ENCODE results near the gene DNAJC30. TPM values are rescaled to one million over a fixed set of nuclear protein-coding genes. Genes with fewer than 3 reads are reported as not detected.

The DNAJC30 gene
- total and polyA plus RNA-seq, 9 donors = 7.1 to 16.1 (median 12.6) TPM

DNA sequence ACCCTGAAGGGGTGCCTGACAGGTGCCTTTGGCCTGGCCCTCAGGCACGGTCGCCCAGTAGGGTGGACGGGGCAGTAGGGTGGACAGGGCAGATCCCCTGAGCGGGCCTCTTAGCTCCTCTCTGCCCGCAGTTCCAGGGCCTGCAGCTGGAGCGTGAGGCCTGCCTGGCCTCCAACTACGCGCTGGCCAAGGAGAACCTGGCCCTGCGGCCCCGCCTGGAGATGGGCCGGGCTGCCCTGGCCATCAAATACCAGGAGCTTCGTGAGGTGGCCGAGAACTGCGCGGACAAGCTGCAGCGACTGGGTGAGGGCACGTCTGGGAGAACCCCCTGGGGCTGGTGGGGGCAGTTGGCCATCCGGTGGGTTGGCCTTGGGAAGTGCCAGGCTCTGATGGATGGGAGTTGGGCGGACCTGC lies 14.0 kb downstream of the DNAJC30 start:
- TF ChIP-seq POLR2A (IDR thresholded peaks at IDR 0.05) (no peak), EP300 (IDR thresholded peaks at IDR 0.05) (no peak)
- TF ChIP-seq, protein P1, sequence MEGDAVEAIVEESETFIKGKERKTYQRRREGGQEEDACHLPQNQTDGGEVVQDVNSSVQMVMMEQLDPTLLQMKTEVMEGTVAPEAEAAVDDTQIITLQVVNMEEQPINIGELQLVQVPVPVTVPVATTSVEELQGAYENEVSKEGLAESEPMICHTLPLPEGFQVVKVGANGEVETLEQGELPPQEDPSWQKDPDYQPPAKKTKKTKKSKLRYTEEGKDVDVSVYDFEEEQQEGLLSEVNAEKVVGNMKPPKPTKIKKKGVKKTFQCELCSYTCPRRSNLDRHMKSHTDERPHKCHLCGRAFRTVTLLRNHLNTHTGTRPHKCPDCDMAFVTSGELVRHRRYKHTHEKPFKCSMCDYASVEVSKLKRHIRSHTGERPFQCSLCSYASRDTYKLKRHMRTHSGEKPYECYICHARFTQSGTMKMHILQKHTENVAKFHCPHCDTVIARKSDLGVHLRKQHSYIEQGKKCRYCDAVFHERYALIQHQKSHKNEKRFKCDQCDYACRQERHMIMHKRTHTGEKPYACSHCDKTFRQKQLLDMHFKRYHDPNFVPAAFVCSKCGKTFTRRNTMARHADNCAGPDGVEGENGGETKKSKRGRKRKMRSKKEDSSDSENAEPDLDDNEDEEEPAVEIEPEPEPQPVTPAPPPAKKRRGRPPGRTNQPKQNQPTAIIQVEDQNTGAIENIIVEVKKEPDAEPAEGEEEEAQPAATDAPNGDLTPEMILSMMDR (IDR thresholded peaks at IDR 0.05) = no peak
- Histone ChIP-seq H3K27me3 (no peaks in the 10 kb centered on the region), H3K4me1 (ENCODE audit: insufficient read depth) (peaks cover 8% of the 10 kb centered on the region), H3K36me3 (no peaks in the 10 kb centered on the region), H3K9me3 (no peaks in the 10 kb centered on the region), H3K27ac (no peak overlapping the region), H3K4me3 (no peak overlapping the region)
- DNase-seq = no peak
- intact Hi-C loops (cut with DNase I) = loop anchor here in 3 of 4 donors (10.0 kb wide), 2 partner anchors 56 to 64 kb away; no protein-coding TSS in a partner anchor
- 67 to 70% (median 68%) methylated on average over 19 of the region's 19 CpGs for WGBS, 3 donors

DNA sequence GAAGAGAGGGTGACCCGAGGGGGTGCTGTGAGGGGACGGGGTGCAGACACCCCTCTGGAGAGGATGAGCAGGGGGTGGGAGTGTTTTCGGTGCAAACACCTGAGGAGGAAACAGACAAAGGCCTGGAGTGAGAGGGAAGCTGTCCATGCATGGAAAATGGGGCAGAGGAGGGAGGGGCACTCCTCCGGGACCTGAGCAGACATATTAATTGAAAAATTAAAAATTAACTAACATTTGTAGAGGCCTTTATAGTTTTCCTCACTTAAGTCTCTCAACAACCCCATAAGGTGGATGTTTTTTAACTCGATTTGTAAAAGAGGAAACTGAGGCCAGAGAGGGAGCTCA lies 14.4 kb downstream of the DNAJC30 start:
- no peaks in the 10 kb centered on the region for H3K36me3 ChIP-seq
- DNase-seq = no peak
- no peak for TF ChIP-seq POLR2A (IDR thresholded peaks at IDR 0.05)
- TF ChIP-seq, protein P1 (IDR thresholded peaks at IDR 0.05) = no peak
- TF ChIP-seq EP300 (IDR thresholded peaks at IDR 0.05) = no peak
- H3K9me3 ChIP-seq = no peaks in the 10 kb centered on the region
- H3K4me1 ChIP-seq (ENCODE audit: insufficient read depth) = peaks cover 8% of the 10 kb centered on the region
- intact Hi-C loops (cut with DNase I) = loop anchor here in 3 of 4 donors (10.0 kb wide), 2 partner anchors 56 to 64 kb away; no protein-coding TSS in a partner anchor
- peak overlapping the region; percentile 43 for H3K4me3 ChIP-seq
- no peaks in the 10 kb centered on the region for H3K27me3 ChIP-seq
- WGBS, 3 donors = 21 to 27% (median 25%) methylated on average over 5 of the region's 5 CpGs
- no peak overlapping the region for H3K27ac ChIP-seq

DNA sequence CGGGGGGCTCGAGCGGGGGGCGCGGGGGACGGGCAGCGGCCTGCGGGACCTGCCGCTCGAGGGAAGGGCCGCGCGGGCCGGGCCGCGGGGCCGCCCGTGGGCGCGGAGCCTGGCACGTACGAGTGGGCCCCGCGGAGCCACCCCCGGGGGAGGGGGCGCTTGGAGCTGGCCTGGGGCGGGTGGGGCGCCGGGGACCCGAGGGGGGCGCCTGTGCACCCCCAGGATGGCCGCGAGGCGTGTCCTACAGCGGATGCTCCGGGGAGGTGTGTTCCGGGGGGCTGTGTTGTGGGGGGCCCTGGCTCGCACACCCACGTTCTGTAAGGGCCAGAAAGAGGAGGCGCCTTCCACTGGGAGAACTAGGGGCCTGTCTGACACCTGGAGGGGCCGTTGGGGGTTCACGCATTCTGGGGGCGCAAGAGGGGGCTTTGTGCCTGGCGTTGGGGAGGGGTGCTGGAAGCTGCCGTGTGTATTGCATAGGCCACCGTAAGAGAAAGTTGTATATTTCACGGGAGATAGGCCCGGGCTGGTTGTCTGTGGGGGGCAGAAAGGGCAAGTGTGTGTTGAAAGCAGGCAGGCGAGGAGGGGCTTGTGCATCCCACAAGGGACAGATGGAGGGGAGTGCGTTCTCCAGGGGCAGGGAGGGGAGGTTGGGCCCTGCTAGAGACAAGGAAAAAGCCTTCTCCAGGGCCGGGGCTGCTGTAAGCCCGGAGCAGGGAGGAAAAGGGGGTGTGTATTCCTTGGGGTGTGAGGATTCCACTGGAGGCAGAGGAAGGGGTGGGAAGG lies 15.0 kb downstream of the DNAJC30 start:
- no peaks in the 10 kb centered on the region for H3K27me3 ChIP-seq
- DNase-seq = peak in 3 of 5 donors; percentile 24 to 43 (median 25)
- H3K27ac ChIP-seq = no peak overlapping the region
- peak overlapping the region; percentile 43 for H3K4me3 ChIP-seq
- H3K4me1 ChIP-seq (ENCODE audit: insufficient read depth) = peaks cover 8% of the 10 kb centered on the region
- intact Hi-C loops (cut with DNase I) = loop anchor here in 3 of 4 donors (10.0 kb wide), 2 partner anchors 57 to 63 kb away; no protein-coding TSS in a partner anchor
- TF ChIP-seq, protein P1 (IDR thresholded peaks at IDR 0.05) = no peak
- no peak for TF ChIP-seq EP300 (IDR thresholded peaks at IDR 0.05)
- TF ChIP-seq POLR2A (IDR thresholded peaks at IDR 0.05) = no peak
- no peaks in the 10 kb centered on the region for H3K36me3 ChIP-seq
- WGBS, 3 donors = 1% methylated on average over 24 to 52 of the region's 52 CpGs
- H3K9me3 ChIP-seq = peaks cover 0 to 1% of the 10 kb centered on the region in 2 donors

DNA sequence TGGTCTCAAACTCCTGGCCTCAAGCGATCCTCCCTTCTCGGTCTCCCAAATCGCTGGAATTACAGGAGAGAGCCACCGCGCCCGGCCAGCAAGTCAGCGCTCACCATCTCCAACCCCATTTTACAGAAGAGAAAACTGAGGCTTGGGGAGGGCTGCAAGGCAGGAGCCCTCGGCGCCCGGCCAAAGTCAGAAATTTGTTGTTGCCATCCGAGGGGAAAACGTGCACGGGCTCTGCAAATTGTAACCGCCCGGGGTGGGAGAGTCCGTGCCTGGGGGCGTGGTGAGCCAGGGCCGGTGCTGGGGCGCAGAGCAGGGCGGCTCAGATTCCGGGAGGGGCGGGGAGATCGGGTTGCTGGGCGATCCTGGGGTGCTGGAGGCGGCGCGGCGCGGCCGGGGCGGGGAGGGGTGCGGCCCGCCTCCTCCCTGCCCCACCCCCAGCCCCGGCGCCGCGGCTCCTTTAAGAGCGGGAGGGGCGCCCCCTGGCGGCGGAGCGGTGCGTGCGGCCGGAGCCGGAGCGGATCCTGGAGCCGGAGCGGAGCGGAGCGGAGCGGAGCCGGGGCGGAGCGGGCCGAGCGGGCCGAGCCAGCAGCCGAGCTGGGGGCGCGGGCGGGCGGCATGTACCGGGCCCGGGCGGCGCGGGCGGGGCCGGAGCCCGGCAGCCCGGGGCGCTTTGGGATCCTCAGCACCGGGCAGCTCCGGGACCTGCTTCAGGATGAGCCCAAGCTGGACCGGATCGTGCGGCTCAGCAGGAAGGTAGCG lies 15.7 kb downstream of the DNAJC30 start, which contains the start of gene VPS37D:
TSS of gene VPS37D (plus strand) at position 488 of the 759 bp plus-strand sequence. CDS start at position 616, 128 bp downstream.
- peak; percentile 89 to 95 (median 94) for DNase-seq
- H3K27me3 ChIP-seq = no peaks in the 10 kb centered on the region
- peaks cover 0 to 4% of the 10 kb centered on the region in 2 donors for H3K9me3 ChIP-seq
- no peaks in the 10 kb centered on the region for H3K36me3 ChIP-seq
- 2 to 6% (median 4%) methylated on average over 37 to 79 of the region's 79 CpGs for WGBS, 3 donors
- TF ChIP-seq POLR2A (IDR thresholded peaks at IDR 0.05) = no peak
- TF ChIP-seq, protein P1 (IDR thresholded peaks at IDR 0.05) = peak; percentile 56 to 93 (median 91)
- intact Hi-C loops (cut with DNase I) = loop anchor here in 3 of 4 donors (10.0 kb wide), 2 partner anchors 57 to 63 kb away; no protein-coding TSS in a partner anchor
- no peak within 1 kb of the TSS for H3K27ac ChIP-seq
- H3K4me3 ChIP-seq = peak within 1 kb of the TSS; percentile 43
- peaks cover 8% of the 10 kb centered on the region for H3K4me1 ChIP-seq (ENCODE audit: insufficient read depth)
